H9 (cell line): Measurements from ENCODE around the gene ADARB2. TPM values are rescaled to one million over a fixed set of nuclear protein-coding genes. Genes with fewer than 3 reads are reported as not detected.

ENCODE experiments used
- DNase-seq: peaks from one replicate; pipeline ENCODE4 v3.0.0-alpha.2; 2017
- H2AFZ ChIP-seq: one replicate; pipeline ENCODE4 v1.6.1; 2013; ENCODE audit warnings: mild to moderate bottlenecking, low read length, control low read depth, moderate library complexity
- H2AK5ac ChIP-seq: 2 replicates; pipeline ENCODE4 v1.6.1; 2013; ENCODE audit warnings: low read length, control low read depth, mixed read lengths; ENCODE audit not compliant: insufficient read length
- H2BK120ac ChIP-seq: one replicate; pipeline ENCODE4 v1.6.1; 2013; ENCODE audit warnings: low read depth, mild to moderate bottlenecking, low read length, control low read depth, inconsistent platforms; ENCODE audit not compliant: poor library complexity, severe bottlenecking
- H2BK12ac ChIP-seq: 2 replicates; pipeline ENCODE4 v1.6.1; 2013; ENCODE audit warnings: low read length, control low read depth, mixed read lengths, low read depth; ENCODE audit not compliant: insufficient read length
- H2BK15ac ChIP-seq: 2 replicates; pipeline ENCODE4 v1.6.1; 2013; ENCODE audit warnings: low read depth, low read length, control low read depth
- H2BK20ac ChIP-seq: one replicate; pipeline ENCODE4 v1.6.1; 2013; ENCODE audit warnings: low read depth, mild to moderate bottlenecking, low read length, control low read depth, inconsistent platforms; ENCODE audit not compliant: poor library complexity, severe bottlenecking
- H2BK5ac ChIP-seq: 2 replicates; pipeline ENCODE4 v1.6.1; 2013; ENCODE audit warnings: low read length, control low read depth, mixed read lengths; ENCODE audit not compliant: insufficient read length
- H3K14ac ChIP-seq: 2 replicates; pipeline ENCODE4 v1.6.1; 2013; ENCODE audit warnings: low read length, control low read depth; ENCODE audit not compliant: insufficient read depth
- H3K18ac ChIP-seq: 2 replicates; pipeline ENCODE4 v1.6.1; 2013; ENCODE audit warnings: low read depth, mild to moderate bottlenecking, mixed read lengths, low read length, control low read depth; ENCODE audit not compliant: insufficient read length
- H3K23ac ChIP-seq: 2 replicates; pipeline ENCODE4 v1.6.1; 2013; ENCODE audit warnings: low read length, control low read depth, mixed read lengths, low read depth; ENCODE audit not compliant: insufficient read length
- H3K23me2 ChIP-seq: 2 replicates; pipeline ENCODE4 v1.6.1; 2013; ENCODE audit warnings: low read depth, mild to moderate bottlenecking, mixed read lengths, low read length, control low read depth; ENCODE audit not compliant: insufficient read length, poor library complexity, severe bottlenecking
- H3K27ac ChIP-seq: 2 replicates; pipeline ENCODE4 v1.5.1; 2013; ENCODE audit warnings: low read length, control low read depth, mixed read lengths, low read depth; ENCODE audit not compliant: insufficient read length
- H3K27me3 ChIP-seq: 2 replicates; pipeline ENCODE4 v1.6.1; 2013; ENCODE audit warnings: low read length, control low read depth, inconsistent platforms; ENCODE audit not compliant: insufficient read depth
- H3K4ac ChIP-seq: 2 replicates; pipeline ENCODE4 v1.6.1; 2013; ENCODE audit warnings: low read depth, mild to moderate bottlenecking, control low read depth, inconsistent platforms, low read length, moderate library complexity
- H3K4me1 ChIP-seq: 2 replicates; pipeline ENCODE4 v1.6.1; 2013; ENCODE audit warnings: low read length, control low read depth, inconsistent platforms; ENCODE audit not compliant: insufficient read depth
- H3K4me2 ChIP-seq: 2 replicates; pipeline ENCODE4 v1.6.1; 2013; ENCODE audit warnings: low read length, control low read depth, mixed read lengths; ENCODE audit not compliant: insufficient read length, insufficient read depth
- H3K56ac ChIP-seq: 2 replicates; pipeline ENCODE4 v1.6.1; 2013; ENCODE audit warnings: low read depth, mild to moderate bottlenecking, mixed read lengths, low read length, control low read depth; ENCODE audit not compliant: insufficient read length
- H3K79me1 ChIP-seq: 2 replicates; pipeline ENCODE4 v1.6.1; 2013; ENCODE audit warnings: low read depth, mild to moderate bottlenecking, moderate library complexity, low read length, control low read depth, inconsistent platforms; ENCODE audit not compliant: insufficient read depth, poor library complexity, severe bottlenecking
- H3K79me2 ChIP-seq: 2 replicates; pipeline ENCODE4 v1.6.1; 2013; ENCODE audit warnings: low read length, control low read depth, inconsistent platforms; ENCODE audit not compliant: insufficient read depth
- H3K9ac ChIP-seq: 2 replicates; pipeline ENCODE4 v1.6.1; 2013; ENCODE audit warnings: low read length, control low read depth, mixed read lengths; ENCODE audit not compliant: insufficient read length; ENCODE audit errors: extremely low read depth
- H3K9me3 ChIP-seq: one replicate; pipeline ENCODE4 v1.6.1; 2013; ENCODE audit warnings: low read depth, low read length, inconsistent platforms; ENCODE audit not compliant: control insufficient read depth
- H3T11ph ChIP-seq: one replicate; pipeline ENCODE4 v1.6.1; 2013; ENCODE audit warnings: mild to moderate bottlenecking, low read length, control low read depth, inconsistent platforms
- H4K20me1 ChIP-seq: one replicate; pipeline ENCODE4 v1.6.1; 2013; ENCODE audit not compliant: control insufficient read depth, insufficient read length, insufficient read depth
- H4K5ac ChIP-seq: 2 replicates; pipeline ENCODE4 v1.6.1; 2013; ENCODE audit warnings: low read depth, mild to moderate bottlenecking, mixed read lengths, low read length, control low read depth; ENCODE audit not compliant: insufficient read length
- H4K8ac ChIP-seq: replicated peaks from 2 replicates; pipeline ENCODE4 v1.6.1; 2013; ENCODE audit warnings: low read length, control low read depth, mixed read lengths, low read depth; ENCODE audit not compliant: insufficient read length
- H4K91ac ChIP-seq: 2 replicates; pipeline ENCODE4 v1.6.1; 2013; ENCODE audit warnings: low read depth, mild to moderate bottlenecking, moderate library complexity, mixed read lengths, low read length, control low read depth; ENCODE audit not compliant: insufficient read length
- H3K27ac Mint-ChIP-seq, 3 experiments: 2 replicates in 2 of 3; 3 replicates in 1 of 3; pipeline ENCODE4 v1.8.0; 2020 to 2021; ENCODE audit warnings: mixed read lengths in 3 of 3, mild to moderate bottlenecking in 1 of 3, moderate library complexity in 1 of 3
- H3K27me3 Mint-ChIP-seq: 2 replicates; pipeline ENCODE4 v1.8.0; 2021; ENCODE audit warnings: low read depth, mild to moderate bottlenecking, moderate library complexity, mixed read lengths
- H3K36me3 Mint-ChIP-seq, 3 experiments: 2 replicates in 2 of 3; 3 replicates in 1 of 3; pipeline ENCODE4 v1.8.0; 2020 to 2021; ENCODE audit warnings: low read depth in 3 of 3, mixed read lengths in 3 of 3; ENCODE audit not compliant: insufficient read depth in 1 of 3
- H3K4me1 Mint-ChIP-seq, 2 experiments: 2 replicates each; pipeline ENCODE4 v1.8.0; 2020; ENCODE audit warnings: mixed read lengths in 2 of 2
- H3K4me3 Mint-ChIP-seq, 2 experiments: 2 replicates in 1 of 2; 3 replicates in 1 of 2; pipeline ENCODE4 v1.8.0; 2020 to 2021; ENCODE audit warnings: mild to moderate bottlenecking in 2 of 2, mixed read lengths in 2 of 2, moderate library complexity in 1 of 2
- H3K9me3 Mint-ChIP-seq, 2 experiments: 2 replicates in 1 of 2; 3 replicates in 1 of 2; pipeline ENCODE4 v1.8.0; 2020; ENCODE audit warnings: mild to moderate bottlenecking in 2 of 2, mixed read lengths in 2 of 2, moderate library complexity in 1 of 2
- CTCF ChIP-seq: fragments of 200-600 bp; sonication (generic); conservative IDR thresholded peaks from 3 replicates; pipeline ENCODE4 v1.8.0; 2021; ENCODE audit warnings: antibody characterized with exemption, mild to moderate bottlenecking
- WGBS: extraction: QIAGEN DNeasy Blood & Tissue Kit; methylation state at CpG from one replicate; pipeline ENCODE4 v1.1.7; 2013; ENCODE audit warnings: missing lambda C conversion rate, low lambda C conversion rate, mixed read lengths; ENCODE audit not compliant: insufficient read length; ENCODE audit errors: extremely low coverage; 5-methylcytosine and 5-hydroxymethylcytosine counted together
- total RNA-seq: library from RNA; stranded (reverse); gene quantifications from 2 replicates; pipeline ENCODE4 v1.2.1, GENCODE V29; 2021

ADARB2 gene
- total RNA-seq, 1 experiment from 2014 or later: 0.87 TPM

GRCh38 chr10:1194161-1194560, 543.2 kb downstream of the ADARB2 start:
- no peaks in the 10 kb centered on the region for H3K27me3 ChIP-seq
- H3K18ac ChIP-seq: no peak overlapping the region

More at GRCh38 chr10:1194161-1194560, 543.2 kb downstream of the ADARB2 start:
- Histone ChIP-seq H3K79me2 (no peaks in the 10 kb centered on the region), H3K9ac (no peak overlapping the region), H2BK120ac (no peak overlapping the region), H3K23me2 (no peaks in the 10 kb centered on the region), H3K27ac (no peak overlapping the region), H4K20me1 (no peaks in the 10 kb centered on the region), H4K8ac (no peak overlapping the region), H3K79me1 (no peaks in the 10 kb centered on the region), H3T11ph (no peak overlapping the region), H3K23ac (no peak overlapping the region), H3K56ac (no peak overlapping the region), H3K4me2 (no peak overlapping the region), H3K4ac (no peak overlapping the region), H2AFZ (no peak overlapping the region), H2BK5ac (no peak overlapping the region), H4K5ac (no peak overlapping the region), H3K14ac (no peak overlapping the region; the same call in 1 of the 2 replicates), H2AK5ac (no peak overlapping the region), H3K9me3 (no peaks in the 10 kb centered on the region), H3K4me1 (peaks cover 9% of the 10 kb centered on the region; the same call in 1 of the 2 replicates), H2BK15ac (no peak overlapping the region), H2BK20ac (no peak overlapping the region), H4K91ac (no peak overlapping the region), H2BK12ac (no peak overlapping the region)
- Mint-ChIP-seq H3K36me3 (no peaks in the 10 kb centered on the region), H3K4me3 (no peak overlapping the region), H3K4me1 (peaks cover 32 to 40% of the 10 kb centered on the region in 2 experiments), H3K27ac (no peak overlapping the region; a peak in 1 of 7 replicates), H3K9me3 (no peaks in the 10 kb centered on the region), H3K27me3 (peaks cover 6% of the 10 kb centered on the region)
- no peak for DNase-seq
- no peak for TF ChIP-seq CTCF
- WGBS: no CpG with 5 or more reads among the region's 7 CpGs
